GM10266 (cell line): ENCODE data around the gene SUN3.

Experiments used
- DNase-seq: peaks from one replicate; pipeline ENCODE4 v3.0.0; 2012; ENCODE audit errors: extremely low spot score
- TF ChIP-seq, protein P1 (sequence below): IDR thresholded peaks from 2 replicates; pipeline ENCODE4 v1.5.1; 2012; ENCODE audit warnings: mild to moderate bottlenecking, low read depth; ENCODE audit not compliant: control insufficient read depth, insufficient read depth; ENCODE audit errors: missing control alignments

SUN3 gene

DNA sequence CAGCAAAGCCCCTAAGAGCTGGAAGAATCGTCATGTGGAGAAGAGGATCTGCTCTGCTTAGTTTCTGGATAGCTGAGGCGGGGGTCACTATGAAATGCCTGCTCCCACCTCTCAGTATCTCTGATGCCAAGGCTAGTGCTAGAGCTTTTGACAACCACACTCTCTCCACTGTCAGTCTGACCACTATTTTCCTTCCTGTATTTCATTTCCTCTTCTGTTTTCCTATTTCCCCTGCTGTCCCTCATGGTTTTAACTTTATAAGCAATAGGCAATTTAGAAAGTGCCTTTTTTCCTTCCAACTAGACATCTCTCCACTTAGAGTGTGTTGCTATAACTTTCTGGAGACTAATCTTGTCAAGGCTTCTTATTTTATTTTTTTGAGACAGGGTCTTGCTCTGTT lies 30.1 kb upstream of the SUN3 start:
- no peak for DNase-seq
- TF ChIP-seq, protein P1, sequence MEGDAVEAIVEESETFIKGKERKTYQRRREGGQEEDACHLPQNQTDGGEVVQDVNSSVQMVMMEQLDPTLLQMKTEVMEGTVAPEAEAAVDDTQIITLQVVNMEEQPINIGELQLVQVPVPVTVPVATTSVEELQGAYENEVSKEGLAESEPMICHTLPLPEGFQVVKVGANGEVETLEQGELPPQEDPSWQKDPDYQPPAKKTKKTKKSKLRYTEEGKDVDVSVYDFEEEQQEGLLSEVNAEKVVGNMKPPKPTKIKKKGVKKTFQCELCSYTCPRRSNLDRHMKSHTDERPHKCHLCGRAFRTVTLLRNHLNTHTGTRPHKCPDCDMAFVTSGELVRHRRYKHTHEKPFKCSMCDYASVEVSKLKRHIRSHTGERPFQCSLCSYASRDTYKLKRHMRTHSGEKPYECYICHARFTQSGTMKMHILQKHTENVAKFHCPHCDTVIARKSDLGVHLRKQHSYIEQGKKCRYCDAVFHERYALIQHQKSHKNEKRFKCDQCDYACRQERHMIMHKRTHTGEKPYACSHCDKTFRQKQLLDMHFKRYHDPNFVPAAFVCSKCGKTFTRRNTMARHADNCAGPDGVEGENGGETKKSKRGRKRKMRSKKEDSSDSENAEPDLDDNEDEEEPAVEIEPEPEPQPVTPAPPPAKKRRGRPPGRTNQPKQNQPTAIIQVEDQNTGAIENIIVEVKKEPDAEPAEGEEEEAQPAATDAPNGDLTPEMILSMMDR, result no peak

DNA sequence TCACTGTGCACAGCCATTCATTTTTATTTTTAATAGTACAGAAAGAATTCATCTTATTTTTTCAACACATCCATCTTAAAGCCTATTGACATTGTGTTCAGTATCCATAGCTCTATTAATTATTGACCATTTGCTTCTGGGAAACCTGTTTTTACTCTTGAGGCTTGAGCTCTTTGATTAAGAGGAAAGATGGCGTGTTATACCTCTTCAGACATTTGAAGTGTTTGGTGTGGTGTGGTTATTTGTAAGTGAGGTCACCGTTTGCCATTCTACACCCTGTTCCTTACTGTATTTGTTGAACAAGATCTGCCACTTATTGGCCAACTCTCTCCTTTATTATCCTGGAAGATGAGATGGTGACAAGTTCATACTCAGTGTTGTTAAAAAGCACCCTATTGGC lies 24.8 kb upstream of the SUN3 start:
- TF ChIP-seq, protein P1, result no peak
- DNase-seq, result no peak

DNA sequence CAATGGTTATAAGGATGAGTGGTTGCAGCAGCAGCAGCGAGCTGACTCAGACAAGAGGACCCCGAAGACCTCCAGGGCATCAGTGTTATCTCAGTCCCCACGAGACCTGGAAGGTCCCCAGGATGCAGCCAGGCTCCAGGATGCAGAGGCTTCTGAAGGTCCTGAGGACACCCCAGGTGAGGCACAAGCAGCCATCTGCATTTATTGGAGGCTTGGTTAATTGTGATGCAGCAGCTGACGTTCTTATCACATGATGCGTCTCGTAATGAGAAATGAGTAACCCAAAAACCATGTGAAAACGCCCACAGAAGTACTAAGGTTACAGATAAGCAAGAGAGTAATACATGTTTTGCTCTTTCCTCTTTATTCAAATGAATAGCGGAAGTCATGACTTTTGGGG lies 23.8 kb upstream of the SUN3 start:
- DNase-seq, result no peak
- TF ChIP-seq, protein P1, result no peak

DNA sequence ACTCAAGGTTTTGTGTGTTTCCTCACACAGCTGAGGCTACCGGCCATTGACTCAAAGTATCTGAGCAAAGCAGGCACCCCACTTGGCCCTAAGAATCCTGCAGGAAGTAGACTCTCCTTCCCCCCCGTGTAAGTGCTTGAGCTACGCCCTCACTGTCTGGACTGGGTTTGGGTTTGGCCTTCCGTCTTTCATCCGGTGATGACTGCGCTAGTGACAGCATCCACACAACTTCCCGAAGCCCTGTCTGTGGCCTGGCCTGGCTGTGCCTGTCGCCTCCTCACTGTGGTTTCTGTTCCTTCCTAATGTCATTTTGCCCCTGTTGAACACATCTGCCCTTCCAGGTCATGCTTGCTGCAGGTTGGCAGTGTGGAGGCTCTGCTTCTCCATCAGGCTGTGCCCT lies 20.9 kb upstream of the SUN3 start:
- TF ChIP-seq, protein P1, result no peak

DNA sequence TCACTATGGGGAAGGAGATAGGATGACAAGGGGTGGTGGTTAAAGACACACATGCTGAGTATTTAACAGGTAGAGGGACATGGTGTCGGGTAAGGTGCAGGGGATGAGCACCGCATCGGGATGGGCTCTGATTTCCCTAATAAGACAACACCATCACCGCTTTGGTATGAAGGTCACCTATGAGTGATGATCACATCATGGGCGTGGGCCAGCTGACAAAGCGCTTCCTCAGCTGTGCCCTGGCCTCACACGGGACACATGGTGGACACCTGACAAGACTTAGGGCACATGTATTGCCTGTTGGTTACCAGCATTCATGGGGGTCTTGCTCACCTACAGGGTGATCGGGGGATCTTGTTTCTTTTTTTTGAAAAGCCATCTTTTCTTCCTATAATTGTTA lies 19.2 kb upstream of the SUN3 start:
- TF ChIP-seq, protein P1, result no peak
- DNase-seq, result no peak

More for the DNA sequence above, 20.9 kb upstream of the SUN3 start:
- no peak for DNase-seq

DNA sequence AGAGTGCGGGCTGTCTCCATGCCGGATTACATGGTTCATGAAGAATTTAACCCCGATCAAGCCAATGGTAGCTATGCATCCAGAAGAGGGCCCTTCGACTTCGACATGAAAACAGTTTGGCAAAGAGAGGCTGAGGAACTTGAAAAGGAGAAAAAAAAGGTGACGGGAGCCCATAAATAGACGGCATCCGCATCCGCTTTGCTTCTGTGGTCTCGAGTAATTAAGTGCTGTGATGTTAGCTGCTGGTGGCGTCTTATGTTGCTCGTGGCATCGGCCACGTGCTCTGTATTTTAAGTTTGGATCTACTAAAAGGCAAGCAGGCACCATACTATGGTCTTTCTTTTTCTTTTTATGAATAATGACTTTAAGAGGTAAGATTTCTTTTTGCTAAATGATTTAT lies 17.6 kb upstream of the SUN3 start:
- TF ChIP-seq, protein P1, result no peak
- DNase-seq, result no peak

DNA sequence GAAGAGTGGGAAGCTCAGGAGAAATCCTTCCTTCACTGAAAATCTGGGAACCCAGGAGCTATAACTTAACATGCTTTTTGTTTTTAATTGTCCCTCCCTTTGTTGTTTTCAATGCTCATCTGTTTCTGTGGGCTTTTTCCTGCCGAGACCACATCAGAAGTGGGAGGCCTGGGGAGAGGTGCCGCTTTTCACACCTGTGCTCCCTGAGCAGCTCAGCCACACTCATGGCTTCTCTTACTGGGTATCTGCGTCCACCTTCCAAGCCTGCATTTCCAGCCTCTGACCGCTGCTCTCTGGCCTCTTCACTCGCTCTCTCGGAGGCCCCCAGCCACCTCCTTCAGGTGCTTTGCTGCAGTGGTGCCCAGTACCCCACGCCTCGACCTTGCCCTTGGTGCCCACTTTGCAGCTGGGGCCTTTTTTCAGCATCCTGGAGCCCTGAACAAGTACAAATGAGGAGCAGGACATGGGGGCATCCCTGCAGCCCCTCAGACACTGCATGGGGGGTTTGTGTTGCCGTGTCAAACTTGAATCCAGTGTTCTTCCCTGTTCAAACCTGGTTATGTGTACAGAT lies 16.4 kb upstream of the SUN3 start:
- TF ChIP-seq, protein P1, result no peak
- no peak for DNase-seq
